Limb (tissue), 2 donors: ENCODE results near the gene PDCD11.
"Not testable (repeated sequence)": the region's sequence is repeated elsewhere in the genome, so short reads cannot be mapped to it uniquely, and the experiment has no call there.

Experiments used
- DNase-seq, 2 donors: peaks; one replicate each; pipeline ENCODE4 v3.0.0-alpha.2; 2016; ENCODE audit errors: extremely low spot score in 2 of 2

The PDCD11 gene

GRCh38 chr10:103475437-103475836 lies 79.0 kb downstream of the PDCD11 start:
- DNase-seq = no peak

DNA sequence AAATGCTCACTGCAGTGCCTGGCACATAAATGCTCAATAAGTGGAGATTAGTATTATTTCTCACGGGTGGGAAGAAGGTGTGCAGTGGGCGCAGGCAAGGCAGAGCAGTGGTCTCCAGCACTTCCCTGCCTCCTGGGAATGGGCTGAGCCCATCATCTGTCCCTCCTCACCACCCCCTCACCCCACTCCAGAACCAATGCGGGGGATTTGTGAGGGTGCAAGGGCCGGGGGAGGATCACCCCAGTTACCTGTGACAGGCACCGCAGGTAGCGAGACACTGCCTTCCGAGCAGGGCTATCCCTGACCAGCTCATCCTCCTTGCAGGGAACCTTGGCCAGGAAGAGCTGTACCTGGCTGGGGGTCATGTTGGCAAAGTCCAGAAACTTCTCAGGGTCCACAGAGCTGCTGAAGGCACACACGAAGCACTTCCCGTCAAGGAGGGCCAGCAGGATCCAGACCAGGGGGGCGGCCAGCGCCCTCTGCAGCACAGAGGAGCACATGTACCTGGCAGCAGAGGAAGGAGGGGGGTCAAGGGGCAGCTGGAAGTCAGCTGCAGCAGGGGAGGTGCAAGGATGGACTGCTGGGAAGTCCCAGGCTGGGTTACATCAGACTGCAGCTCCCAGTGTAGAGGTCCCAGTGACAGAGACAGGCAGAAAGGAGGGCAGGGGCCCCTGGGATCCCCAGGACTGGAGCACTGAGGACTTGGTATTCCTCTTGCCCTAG lies 79.8 kb downstream of the PDCD11 start:
- no peak for DNase-seq

DNA sequence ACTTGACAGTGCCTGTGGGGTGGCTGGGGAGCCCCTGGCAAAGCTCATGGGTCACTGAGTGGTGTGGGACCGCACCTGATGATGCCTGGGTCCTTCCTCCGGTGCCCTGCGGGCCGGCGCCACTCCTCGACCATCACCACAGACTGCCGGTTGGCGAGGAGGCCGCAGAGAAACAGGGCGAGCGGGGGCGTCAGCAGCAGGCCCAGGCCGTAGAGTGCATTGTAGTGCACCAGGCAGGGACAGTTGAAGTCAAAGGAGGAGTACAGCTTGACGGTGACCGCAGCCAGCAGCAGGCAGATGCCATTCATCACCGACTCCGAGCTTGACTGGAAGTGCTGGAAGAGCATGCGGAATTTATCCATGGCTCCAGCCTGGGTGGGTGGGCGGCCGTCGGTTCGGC lies 82.2 kb downstream of the PDCD11 start:
- no peak for DNase-seq

GRCh38 chr10:103479135-103479534 lies 82.7 kb downstream of the PDCD11 start, which contains the start of gene CALHM3:
Gene CALHM3 (minus strand): TSS chr10:103479240. CDS start chr10:103479032, 208 bp downstream.
- no peak for DNase-seq

DNA sequence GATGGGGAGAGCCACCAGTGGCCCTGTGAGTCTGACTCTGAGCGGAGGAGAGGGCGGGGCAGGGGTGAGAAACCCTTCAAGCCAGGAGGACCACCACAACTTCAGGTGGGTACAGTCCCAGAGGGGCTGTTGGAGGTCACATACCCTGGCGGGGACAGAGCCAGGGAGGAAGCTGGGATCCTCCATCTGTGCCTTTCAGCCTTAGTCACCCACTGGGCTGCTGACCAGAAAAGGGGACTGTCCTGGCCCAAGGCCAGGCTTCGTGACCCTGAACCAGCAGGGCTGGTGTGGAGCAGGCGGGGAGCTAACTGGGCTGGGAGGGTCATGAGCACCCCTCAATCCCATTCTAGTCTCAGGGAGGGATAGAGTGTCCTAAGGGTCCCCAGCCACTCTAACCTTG lies 84.1 kb downstream of the PDCD11 start:
- no peak for DNase-seq

GRCh38 chr10:103481974-103482531 lies 85.6 kb downstream of the PDCD11 start:
- DNase-seq = peak in 1 of 2 donors; percentile 40

- not testable (repeated sequence) for DNase-seq
These were observed 90.4 kb downstream of the PDCD11 start for GRCh38 chr10:103486635-103487409.

GRCh38 chr10:103487410-103487708 lies 90.9 kb downstream of the PDCD11 start:
- DNase-seq = no peak

- no peak for DNase-seq
These were observed 94.5 kb downstream of the PDCD11 start for GRCh38 chr10:103490986-103491314.

DNA sequence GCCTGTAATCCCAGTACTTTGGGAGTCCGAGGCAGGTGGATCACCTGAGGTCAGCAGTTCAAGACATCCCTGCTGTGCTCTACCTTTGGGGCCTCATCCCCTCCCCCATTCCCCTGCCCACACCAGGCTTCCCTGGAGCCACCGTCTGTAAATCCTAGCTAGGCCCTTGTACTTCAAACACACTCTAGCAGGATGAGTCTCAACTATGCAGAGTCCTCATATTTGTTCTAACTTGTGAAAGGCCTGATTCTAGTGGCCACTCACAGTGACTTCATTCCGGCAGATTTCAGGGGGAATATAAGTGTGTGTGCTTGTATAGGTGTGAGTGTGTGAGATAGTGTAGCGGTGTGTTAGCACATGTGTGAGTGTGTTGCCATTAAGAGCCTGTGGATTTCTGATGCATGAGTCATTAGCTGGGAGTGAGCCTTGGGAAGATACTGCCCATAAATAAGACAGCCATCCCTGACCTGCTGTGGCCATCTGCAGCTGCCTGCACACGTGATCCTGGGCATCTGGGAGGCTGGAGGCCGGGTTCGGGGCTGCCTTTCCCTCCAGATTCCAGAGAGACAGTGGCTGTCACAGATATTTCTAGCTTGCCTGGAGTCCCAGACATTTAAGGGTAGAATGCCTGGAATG lies 95.4 kb downstream of the PDCD11 start:
- DNase-seq = peak in 1 of 2 donors; percentile 49

GRCh38 chr10:103492655-103493261 lies 96.3 kb downstream of the PDCD11 start:
- DNase-seq = no peak

DNA sequence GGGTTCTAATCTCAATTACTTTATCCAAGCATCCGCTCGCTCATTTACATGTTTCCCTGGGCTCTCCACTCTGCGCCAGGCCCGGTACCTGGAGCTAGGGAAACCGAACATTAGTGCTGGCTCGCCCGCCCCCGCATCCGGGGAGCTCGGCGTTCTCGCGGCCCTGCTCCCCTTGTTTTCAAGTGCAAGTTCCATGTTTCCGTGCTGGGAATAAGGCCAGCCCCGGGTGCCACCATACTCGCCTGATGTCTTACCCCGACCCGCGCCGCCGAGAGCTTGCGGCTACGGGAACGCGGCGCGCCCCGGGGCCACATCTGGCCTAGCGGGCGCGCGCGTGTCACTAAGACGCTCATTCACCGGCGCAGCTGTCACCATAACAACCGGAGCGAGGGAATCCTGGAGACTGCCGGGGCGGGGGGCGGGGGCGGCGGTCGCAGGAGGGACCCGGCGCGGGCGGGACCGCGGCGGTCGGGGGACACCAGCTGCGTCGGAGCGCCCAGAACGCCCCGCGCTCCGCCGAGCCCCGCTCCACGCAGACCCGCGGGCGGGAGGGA lies 97.0 kb downstream of the PDCD11 start, which contains the start of gene NEURL1:
Gene NEURL1 (plus strand): TSS at position 344 of the 554 bp plus-strand sequence. CDS start 683 bp downstream, outside the sequence.
- DNase-seq = peak; percentile 67 to 75

DNA sequence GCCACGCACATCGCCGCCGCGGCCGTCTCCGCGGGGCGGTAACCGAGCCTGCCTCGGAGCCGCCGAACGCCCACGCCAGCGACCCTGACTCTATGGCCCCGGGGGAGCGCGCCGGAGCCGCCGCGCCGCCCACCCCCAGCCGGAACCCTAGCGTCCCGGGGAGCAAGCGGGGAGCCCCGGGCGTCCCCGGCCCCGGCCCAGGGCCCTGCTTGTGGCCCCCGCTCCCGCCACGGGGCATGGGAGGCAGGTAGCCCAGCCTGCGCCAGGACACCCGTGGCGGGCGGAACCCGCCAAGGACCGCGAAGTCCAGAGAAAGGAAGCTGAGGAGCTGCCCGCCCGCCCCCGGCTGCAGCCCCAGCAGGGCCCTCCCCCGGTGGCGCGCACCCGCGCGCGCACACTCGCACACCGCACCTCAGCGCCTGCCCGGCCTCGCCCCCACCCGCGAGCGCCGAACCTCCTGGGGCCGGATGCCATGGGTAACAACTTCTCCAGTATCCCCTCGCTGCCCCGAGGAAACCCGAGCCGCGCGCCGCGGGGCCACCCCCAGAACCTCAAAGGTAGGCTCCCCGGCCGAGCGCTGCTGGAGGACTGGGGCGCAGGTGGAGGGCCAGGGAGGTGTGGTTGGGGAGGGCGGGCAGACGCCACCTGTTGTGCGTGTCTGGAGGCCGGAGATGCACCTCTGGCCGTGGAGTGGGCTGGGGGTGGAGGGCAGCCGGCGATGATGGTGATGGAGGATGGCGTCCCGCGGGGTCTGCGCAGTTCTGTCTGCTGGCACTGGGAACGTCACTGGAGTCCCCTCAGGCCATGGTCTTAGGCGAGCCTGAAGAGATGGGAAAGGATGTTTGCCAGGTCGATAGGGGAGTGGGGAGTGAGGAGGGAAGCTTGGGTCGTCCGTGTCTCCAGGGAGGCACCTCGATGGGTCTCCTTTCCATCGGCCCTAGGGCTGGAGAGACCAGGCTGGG lies 97.8 kb downstream of the PDCD11 start:
- DNase-seq = peak in 1 of 2 donors; percentile 68

- DNase-seq = no peak
These were observed 98.9 kb downstream of the PDCD11 start for GRCh38 chr10:103495321-103495720.
